Stimulated activated CD8-positive, alpha-beta memory T cell treated with anti-CD3 and anti-CD28 coated beads, Interleukin-7, amount 100 ng/mL, for 4 hours (primary cell): ENCODE data around the gene ZMYM4.

Experiments used
- DNase-seq, 2 donors: peaks; one replicate each; pipeline ENCODE4 v3.0.0-alpha.2; 2020; ENCODE audit warnings: low read depth in 2 of 2

Gene ZMYM4

GRCh38 chr1:35278886-35279554, 10.5 kb downstream of the ZMYM4 start:
- no peak for DNase-seq

- DNase-seq: no peak
These were observed 11.0 kb downstream of the ZMYM4 start for GRCh38 chr1:35279555-35279904.

- DNase-seq: no peak
These were observed 11.5 kb downstream of the ZMYM4 start for GRCh38 chr1:35280006-35280405.

- DNase-seq: no peak
These were observed 13.1 kb downstream of the ZMYM4 start for GRCh38 chr1:35281565-35281964.

GRCh38 chr1:35282172-35282571, 13.7 kb downstream of the ZMYM4 start:
- DNase-seq: no peak

GRCh38 chr1:35284852-35285251, 16.3 kb downstream of the ZMYM4 start:
- no peak for DNase-seq

- no peak for DNase-seq
These were observed 17.5 kb downstream of the ZMYM4 start for GRCh38 chr1:35285771-35286606.

GRCh38 chr1:35287807-35288640, 19.5 kb downstream of the ZMYM4 start:
- no peak for DNase-seq

- DNase-seq: no peak
These were observed 20.3 kb downstream of the ZMYM4 start for GRCh38 chr1:35288761-35289160.

GRCh38 chr1:35290452-35290851, 21.9 kb downstream of the ZMYM4 start:
- no peak for DNase-seq

GRCh38 chr1:35294809-35295208, 26.3 kb downstream of the ZMYM4 start:
- DNase-seq: no peak

- no peak for DNase-seq
These were observed 29.4 kb downstream of the ZMYM4 start for GRCh38 chr1:35297886-35298285.

- peak in 1 of 2 donors; percentile 7 for DNase-seq
These were observed 30.0 kb downstream of the ZMYM4 start for GRCh38 chr1:35298464-35298863.

- DNase-seq: no peak
These were observed 31.9 kb downstream of the ZMYM4 start for GRCh38 chr1:35300376-35300775.

- DNase-seq: no peak
These were observed 33.3 kb downstream of the ZMYM4 start for GRCh38 chr1:35301674-35302392.

- no peak for DNase-seq
These were observed 36.9 kb downstream of the ZMYM4 start for GRCh38 chr1:35305383-35305782.

GRCh38 chr1:35315649-35316048, 47.1 kb downstream of the ZMYM4 start:
- no peak for DNase-seq

GRCh38 chr1:35316264-35316663, 47.8 kb downstream of the ZMYM4 start:
- DNase-seq: no peak

GRCh38 chr1:35319988-35320713, 51.6 kb downstream of the ZMYM4 start:
- DNase-seq: no peak

- DNase-seq: no peak
These were observed 52.4 kb downstream of the ZMYM4 start for GRCh38 chr1:35320937-35321336.

GRCh38 chr1:35324486-35324885, 56.0 kb downstream of the ZMYM4 start:
- no peak for DNase-seq
